DMS114 treated with DMSO at 0.1 percent for 48 hours (cell line): ENCODE results near the gene KRT74.

Source experiments
- DNase-seq: peaks from one replicate; lab custom pipeline; 2025; ENCODE audit not compliant: unreplicated experiment; lab: John Stamatoyannopoulos, UW

The KRT74 gene

GRCh38 chr12:52539821-52540173 is 33.8 kb downstream of the KRT74 start:
- no peak for DNase-seq

DNA sequence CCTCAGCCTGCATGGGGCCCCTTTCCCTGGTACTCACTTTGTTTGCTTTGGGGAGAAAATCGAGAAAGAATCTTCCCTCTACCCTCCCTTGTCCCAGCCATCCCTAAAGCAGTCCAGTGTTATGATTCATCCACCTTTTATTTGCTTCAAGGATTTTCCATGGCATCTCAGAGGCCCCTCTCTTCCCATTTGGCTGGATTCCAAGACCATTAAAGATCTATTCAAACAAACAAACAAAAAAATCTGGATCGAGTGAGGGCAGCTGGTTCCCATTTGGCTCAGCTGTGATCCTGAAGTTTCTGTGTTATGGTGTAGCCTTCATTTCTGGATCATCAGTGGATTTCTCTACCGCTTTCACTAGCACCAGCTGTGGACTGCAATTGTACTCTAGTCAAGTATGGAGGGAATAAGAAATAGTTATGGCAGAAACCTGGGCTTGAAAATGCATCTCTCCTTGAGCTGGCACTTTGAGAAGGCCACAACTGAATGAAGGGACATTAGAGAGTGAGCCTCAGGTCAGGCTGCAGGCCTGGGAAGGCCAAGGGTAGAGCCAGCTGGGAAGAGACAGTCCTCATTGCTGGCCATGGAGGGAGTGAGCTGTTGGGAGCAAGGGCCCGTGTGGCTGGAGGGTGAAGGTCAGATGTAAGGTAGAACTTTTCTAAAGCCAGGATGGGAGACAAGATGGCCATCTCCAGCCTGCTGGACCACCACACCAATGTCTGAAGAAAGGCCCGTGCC is 34.4 kb downstream of the KRT74 start:
- DNase-seq: no peak

- no peak for DNase-seq
These were observed 36.5 kb downstream of the KRT74 start for GRCh38 chr12:52537101-52537500.

- no peak for DNase-seq
These were observed 38.1 kb downstream of the KRT74 start for GRCh38 chr12:52535574-52535973.

DNA sequence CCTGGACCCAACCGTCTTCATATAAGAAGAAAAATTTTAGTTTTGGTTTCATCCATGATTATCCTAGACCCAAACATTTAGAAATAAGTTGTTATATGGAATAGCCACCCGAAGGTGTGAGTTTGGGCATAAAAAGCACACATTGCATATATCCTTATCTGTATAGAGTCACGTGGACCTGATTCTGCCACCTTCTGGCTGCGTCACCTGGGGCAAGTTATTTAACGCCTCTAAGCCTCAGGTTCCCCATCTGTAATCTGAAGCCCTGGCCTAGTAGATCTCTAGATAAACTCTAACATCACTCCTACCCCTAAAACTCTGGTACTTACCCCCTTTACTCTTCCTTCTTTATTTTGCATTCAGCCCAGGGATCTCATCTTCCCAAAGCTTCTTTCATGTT is 39.2 kb downstream of the KRT74 start:
- no peak for DNase-seq

- DNase-seq: no peak
These were observed 39.8 kb downstream of the KRT74 start for GRCh38 chr12:52533686-52534470.

GRCh38 chr12:52532636-52533035 is 41.0 kb downstream of the KRT74 start:
- no peak for DNase-seq

DNA sequence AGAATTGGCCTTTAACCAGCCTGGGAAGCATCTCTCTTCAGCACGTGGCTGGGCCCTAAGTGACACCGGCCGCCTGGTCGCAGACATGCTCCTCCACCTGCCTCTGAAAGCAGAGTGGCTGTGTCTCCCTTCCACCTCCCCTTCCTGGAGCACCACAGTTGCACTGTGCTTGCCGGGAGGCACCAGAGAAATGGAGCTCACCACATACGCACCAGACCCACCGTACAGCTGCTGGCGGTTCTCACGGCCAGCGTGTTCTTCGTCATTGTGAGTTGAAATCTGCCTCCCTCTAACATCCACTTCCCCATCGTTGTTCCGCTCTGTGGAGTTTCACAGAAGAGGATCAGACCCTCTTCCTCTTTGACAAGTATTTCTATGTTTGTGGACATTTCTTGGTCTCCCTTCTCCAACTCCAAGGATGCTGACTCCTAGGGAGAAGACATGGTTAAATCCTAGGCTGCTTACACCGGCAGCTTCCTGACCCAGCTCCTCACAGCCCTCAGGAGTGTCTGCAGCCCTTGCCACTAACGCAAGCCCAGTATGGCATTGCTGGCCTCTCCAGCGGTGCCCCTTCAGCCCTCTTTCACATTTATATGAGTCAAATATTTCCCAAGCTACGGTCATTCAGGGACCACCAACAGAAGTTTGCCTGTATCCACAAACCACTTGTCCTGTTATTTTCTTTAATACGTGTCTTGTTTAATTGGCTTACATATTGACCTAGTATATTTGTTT is 41.9 kb downstream of the KRT74 start:
- no peak for DNase-seq

- no peak for DNase-seq
These were observed 42.7 kb downstream of the KRT74 start for GRCh38 chr12:52530905-52531304.

DNA sequence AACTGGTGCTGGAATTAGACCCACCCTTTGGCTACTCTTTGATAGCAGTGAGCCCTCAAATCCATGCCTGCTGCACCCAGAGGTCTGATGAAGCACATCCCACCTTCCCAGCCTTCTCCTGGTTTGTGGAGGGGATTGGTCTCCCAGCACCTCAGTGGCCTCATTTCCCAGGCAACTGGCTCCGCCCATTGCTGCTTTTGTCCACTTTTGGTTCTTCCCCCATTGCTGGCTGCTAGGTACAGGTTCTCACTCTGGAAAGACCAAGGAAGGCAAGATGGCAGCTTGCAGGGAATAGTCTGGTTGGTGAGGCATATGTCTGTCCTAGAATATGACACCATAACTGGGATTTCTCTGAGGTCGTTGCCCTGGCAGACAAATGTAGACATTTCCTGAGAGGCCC is 43.3 kb downstream of the KRT74 start:
- DNase-seq: no peak

- DNase-seq: no peak
These were observed 43.8 kb downstream of the KRT74 start for GRCh38 chr12:52529846-52530245.

GRCh38 chr12:52529417-52529816 is 44.2 kb downstream of the KRT74 start:
- no peak for DNase-seq

GRCh38 chr12:52528641-52529143 is 45.0 kb downstream of the KRT74 start:
- DNase-seq: no peak

DNA sequence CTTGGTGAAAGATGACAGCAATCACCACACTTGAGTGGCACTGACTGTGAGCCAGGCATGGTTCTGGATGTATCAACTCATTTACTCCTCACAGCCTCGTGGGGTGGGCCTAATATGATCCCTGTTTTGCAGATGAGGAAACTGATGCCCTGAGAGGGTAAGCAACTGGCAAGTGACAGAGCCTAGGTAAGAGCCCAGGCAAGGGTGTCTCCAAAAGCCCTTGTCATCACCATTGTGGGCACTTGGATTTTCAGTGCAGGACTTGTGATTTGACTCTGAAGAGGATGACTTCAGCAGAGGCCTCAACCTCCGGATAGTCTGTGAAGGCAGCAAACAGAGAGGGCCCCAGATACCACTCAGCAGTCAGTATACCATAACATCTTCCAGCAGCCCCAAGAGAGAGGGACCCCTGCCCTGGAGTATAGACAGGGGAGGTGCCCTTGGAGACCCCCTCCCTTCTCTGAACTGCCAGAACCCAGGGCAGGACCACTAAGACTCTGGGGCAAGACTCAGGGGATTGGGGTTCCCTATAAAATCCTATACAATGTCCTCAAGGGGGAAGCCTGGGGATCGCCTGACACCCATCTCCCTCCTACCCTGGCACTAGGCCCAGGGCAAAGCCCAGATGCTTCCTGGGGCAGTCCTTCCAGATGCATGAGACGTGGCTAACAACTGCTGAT is 46.4 kb downstream of the KRT74 start:
- DNase-seq: no peak

DNA sequence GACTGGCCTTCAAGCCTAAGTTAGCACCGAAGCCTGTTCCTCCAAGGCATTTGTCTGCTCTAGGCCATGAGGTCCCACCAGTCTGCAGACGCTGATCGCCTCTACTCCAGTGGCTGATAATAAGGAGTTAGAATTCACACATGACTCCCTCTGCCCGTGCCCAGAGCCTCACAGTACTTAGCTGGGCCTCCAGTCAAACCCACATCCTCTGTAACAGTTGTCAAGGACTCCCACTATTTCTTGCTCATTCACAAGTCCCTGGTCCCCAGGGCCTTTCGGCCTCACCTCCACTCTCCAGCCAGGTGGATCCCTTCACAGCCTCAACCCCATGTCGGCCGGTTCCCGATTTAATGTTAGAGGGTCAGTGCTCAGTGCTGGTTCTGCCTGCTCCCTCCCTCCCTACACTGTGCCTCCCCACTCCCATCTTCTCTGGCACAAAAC is 47.1 kb downstream of the KRT74 start:
- no peak for DNase-seq

- DNase-seq: no peak
These were observed 47.8 kb downstream of the KRT74 start for GRCh38 chr12:52525661-52526499.

GRCh38 chr12:52524898-52525591 is 48.6 kb downstream of the KRT74 start:
- no peak for DNase-seq

DNA sequence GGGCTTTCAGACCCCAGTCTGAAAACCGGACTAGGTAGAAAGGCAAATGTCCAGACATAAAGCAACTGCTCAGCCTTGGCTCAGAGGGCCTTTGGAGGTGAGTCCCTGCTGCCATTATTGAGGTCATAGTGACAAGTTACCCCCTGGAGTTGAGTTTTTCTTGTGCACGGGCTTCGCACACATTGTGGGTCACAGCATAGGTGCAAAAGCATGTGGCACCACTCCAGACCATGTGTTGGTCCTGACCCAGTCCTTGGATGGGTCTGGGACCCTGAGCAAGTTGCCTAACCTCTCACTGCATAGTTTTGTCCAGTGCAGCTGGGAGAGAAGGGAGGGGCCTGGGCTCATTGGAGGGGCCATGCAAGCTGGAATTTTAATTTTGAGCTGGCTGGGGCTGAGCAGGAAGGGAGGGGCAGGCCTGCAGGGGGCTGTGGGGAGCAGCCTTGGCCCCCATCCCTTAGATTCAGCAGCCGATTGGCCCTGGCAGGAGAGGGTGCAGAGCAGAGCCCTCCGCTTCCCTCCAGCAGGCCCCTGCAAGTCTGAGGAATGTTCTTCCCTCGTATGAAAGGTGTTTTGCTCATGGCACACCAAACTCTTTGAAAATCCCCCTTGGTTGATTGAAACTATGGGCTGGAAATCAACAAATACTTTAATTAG is 49.3 kb downstream of the KRT74 start:
- DNase-seq: no peak

GRCh38 chr12:52523824-52524223 is 49.8 kb downstream of the KRT74 start:
- no peak for DNase-seq
